AG20443 (cell line): ENCODE data around the gene LZTR1.

ENCODE experiments used
- DNase-seq: peaks from one replicate; pipeline ENCODE4 v3.0.0; 2012; ENCODE audit warnings: low spot score, mixed read lengths

The LZTR1 gene

DNA sequence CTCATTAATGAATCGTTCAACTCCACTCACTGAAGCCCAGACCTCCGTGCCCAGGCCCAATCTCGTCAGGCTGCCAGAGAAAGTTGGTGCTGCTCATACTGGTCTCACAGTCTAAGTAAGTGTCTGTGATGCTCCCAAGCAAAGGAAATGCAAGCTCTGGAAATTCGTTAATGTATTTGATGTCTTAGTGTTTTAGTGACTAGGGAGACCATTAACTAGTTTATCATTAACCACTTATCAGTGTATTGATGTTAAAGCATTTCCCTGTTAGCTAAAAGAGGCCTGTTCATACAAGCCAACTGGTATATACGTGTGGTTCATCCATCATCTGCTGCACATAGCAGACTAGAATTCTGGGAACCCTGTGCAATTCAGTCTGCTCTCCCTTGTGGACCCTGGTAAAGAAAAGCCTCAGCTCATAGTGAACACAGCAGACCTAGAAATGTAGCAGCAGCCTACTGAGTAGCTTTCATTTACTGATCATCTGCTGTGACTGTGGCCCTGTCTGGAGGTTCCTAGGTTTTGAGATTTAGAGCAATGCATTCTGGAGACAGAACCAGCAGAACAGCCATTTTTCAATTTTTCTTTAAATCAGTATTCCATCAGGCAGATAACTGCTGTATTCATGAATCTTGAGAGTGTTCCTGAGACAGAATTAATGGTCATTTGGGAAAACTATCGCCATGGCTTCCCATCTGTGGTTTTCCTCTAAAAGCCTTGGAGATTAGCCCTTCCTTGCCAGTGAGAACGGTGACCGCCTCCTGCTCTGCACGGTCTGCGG, 30.8 kb upstream of the LZTR1 start:
- no peak for DNase-seq

DNA sequence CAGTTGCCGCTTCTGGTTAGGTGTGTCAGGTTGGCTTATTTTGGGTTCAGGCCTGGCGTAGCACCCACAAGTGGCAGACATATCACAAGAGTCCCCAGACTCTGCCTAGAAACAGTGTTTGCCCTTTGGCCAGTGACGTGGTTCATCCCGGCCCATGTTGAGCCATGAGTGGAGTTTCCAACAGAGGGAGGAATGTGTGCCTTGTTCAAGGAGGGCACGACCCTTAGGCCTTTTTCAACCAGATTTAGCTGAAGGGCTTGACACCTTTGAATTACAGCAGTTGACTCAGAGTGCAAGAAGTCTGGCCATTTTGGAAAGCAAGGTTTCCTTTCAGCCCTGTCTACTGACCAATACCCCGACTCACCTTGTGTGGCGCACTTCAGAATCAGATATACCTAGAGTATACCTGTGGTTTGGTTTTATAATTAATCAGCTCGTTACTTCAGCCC, 30.1 kb upstream of the LZTR1 start:
- no peak for DNase-seq

DNA sequence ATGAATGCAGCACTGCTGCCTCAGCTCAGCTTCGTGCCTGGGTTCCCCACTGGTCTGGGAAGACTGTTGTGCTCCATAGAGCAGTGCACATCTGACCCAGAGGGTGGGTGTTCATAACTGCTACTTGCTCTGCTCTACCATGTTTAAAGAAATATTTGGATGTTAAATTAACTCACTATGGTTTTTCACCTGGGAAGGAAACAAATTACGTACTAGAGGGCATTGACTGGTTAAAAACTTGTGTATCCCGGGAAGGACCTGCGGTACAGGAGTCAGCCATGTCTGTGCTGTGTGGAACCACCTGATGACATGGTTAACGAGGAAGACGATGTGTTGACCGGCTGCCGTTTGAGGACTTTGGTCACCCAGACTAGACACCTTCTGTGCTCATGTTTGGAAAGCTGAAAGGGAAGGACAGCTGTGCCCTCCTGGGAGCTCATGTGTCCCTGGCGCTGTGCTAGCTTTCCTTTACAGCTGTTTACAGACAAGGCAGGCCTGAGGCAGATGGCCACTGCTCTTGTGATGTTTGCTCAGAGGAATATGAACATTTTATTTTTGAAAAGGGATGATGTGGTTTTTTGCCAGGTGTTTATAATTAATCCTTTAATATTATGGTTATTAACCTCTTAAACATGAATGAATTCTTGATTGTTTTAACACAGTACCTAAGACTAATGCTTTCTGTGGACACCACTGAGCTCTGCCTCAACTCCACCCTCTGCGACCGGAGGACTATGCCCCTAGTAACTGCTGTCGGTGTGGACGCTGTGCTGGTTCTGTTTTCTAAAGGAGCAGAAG, 29.4 kb upstream of the LZTR1 start:
- no peak for DNase-seq

- DNase-seq: no peak
Measured at GRCh38 chr22:20953342-20953608, 28.8 kb upstream of the LZTR1 start.

- peak; percentile 37 for DNase-seq
Measured at GRCh38 chr22:20953668-20954500, 28.2 kb upstream of the LZTR1 start.

DNA sequence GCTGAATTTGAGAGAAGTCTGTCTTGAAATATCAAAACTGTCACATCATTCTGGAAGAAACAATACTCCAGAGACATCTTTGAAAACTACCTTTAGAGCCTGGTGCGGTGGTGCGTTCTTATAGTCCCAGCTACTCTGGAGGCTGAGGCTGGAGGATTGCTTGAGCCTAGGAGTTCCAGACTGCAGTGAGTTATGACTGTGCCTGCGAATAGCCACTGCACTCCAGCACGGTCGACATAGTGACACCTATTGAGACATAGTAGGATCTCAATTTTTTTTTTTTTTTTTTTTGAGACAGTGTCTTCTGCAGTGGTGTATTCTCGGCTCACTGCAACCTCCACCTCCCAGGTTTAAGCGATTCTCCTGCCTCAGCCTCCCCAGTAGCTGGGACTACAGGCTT, 26.5 kb upstream of the LZTR1 start:
- DNase-seq: no peak

- DNase-seq: no peak
Measured at GRCh38 chr22:20956258-20957101, 25.6 kb upstream of the LZTR1 start.

DNA sequence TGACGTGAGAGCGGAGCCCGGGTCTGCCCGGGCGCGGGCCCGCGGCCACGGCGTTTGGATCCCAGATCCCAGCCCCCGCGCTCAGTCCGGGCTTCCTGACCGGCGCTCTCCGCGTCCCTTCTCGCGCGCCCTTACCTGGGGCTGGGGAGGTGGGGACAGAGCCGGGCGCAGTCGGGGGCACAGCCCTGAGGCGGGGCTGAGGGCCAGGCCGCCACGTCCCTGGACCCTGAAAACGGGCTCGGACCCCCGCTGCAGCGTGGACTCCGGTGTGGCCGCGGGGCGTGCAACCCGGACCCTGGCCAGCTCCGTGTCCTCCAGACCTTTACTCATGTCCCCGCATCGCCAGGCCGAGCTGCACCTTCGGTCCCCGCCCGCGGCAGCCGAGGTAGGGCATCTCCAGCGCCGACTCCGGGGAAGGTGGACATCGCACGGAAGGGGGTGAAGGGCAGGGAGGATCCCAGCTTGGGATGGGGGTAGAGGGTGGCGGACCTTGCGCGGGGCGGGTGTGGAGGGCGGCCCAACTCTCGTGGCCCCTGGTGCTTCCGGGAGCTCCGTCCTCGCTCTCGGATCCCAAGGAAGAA, 24.9 kb upstream of the LZTR1 start:
- DNase-seq: peak; percentile 59

DNA sequence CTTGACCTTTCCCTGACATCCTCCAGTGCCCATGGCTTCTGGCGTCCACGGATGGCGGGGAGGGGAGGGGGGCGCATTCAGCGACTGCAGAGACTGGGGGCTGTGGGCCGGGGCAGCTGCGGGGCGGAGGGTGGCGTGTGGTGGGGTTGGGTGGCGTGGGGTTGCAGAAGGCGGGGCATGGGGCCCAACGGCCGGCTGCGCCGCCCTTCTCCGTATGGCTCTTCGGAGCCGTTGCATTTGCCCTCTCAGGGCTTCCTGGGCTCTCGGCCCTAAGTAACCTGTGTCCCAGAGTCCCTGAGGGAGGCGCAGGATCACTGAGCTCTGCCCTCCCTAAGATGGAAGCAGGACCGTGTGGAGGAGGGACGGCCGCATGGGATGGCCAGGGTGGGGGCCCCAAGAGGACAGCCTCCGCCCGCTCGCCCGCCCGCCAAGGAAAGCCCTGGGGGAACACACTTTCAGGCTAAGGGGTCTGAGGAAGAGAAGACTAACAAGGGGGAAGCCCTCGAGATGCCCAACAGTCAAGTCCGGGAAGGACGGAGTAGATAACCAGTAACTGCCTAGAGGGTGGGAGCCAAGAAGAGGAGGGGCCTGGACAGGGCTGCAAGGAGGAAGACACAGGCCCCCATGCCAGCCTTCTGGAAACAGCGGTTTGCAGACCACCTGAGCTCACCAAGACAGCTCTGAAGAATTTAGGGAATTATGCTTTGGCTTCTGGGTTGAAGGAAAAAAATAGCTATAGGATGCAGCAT, 24.2 kb upstream of the LZTR1 start:
- peak; percentile 62 for DNase-seq

DNA sequence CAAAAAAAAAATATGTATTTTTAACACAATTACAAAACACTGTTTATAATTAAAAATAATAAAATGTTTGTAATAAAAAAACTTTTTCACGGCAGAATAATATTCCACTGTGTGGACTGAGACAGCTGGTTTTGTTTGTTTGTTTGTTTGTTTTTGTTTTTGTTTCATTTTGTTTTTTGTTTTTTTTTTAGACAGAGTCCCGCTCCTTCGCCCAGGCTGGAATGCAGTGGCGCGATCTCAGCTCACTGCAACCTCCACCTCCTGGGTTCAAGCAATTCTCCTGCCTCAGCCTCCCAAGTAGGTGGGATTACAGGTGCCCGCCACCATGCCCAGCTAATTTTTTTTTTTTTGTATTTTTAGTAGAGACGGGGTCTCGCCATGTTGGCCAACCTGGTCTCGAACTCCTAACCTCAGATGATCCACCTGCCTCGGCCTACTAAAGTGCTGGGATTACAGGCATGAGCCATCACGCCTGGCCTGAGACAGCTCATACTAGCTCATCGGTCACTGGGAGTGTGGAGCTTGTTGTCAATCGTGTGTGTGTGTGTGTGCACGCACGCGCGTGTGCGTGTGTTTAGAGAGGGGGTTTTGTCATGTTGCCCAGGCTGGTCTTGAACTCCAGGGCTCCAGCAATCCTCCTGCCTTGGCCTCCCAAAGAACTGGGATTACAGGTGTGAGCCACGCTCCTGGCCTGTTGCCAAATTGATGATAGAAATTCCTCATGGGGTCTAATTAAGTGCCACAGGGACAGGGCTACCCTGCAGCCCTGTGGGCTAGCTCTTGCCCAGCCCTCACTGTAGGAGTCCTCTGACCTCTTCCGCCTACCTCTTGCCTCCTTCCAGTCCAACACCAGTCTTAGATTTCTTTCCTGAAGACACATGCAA, 22.3 kb upstream of the LZTR1 start:
- DNase-seq: no peak

DNA sequence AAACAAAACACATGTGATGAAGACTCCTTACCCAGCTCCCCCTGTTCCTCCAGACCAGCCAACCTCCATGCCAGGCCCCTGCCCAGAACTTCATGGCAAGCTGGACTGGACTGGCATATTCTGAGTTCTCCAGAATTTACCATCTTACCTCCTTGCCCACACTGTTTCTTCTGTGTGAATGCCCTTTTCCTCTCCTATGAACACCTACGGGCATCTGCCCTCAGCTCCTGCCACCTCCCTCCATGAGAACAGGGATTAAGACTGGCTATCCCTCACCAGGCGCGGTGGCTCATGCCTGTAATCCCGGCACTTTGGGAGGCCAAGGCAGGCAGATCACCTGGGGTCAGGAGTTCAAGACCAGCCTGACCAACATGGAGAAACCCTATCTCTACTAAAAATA, 21.5 kb upstream of the LZTR1 start:
- DNase-seq: no peak

GRCh38 chr22:20962491-20962945, 19.6 kb upstream of the LZTR1 start:
- DNase-seq: no peak

DNA sequence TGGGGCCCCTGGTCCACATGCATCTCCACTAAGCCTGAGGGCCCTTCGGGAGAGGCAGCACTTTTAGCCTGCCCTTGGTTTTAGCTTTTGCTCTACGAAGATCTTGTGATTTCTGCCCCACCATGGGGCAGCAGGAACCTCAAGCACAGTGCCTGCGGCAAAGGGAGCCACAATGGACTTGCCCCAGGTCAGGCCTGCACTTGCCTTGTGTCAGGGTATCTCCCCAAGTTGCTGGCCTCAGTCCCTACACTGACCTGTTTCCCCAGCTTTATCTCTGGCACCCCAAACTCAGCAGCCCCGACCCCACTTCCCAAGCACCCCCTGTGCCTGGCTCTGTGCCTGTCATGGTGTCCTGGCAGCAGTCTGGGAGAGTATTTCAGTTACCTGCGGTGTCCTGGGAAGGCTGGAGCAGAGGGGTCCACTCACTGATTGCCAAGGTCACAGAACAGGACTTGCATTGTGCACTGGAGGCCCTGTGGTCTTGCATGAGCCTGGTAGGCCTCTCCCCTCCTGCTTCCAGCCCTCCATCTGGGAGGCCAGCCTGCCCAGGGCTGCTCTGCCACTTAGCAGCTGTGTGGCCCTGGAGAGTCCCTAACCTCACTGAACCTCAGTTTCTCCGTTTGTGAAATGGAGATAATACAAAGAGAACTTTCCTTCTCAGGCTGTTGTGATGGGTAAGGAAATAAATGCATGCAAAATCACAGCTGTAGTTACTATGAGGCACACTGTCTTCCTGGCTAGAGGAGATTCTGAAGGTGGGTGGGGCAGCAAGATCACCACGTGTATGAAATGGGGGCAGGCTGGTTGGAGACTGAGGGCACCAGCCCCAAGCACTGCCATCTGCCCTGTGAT, 18.7 kb upstream of the LZTR1 start:
- no peak for DNase-seq

- no peak for DNase-seq
Measured at GRCh38 chr22:20964090-20964798, 17.9 kb upstream of the LZTR1 start.

DNA sequence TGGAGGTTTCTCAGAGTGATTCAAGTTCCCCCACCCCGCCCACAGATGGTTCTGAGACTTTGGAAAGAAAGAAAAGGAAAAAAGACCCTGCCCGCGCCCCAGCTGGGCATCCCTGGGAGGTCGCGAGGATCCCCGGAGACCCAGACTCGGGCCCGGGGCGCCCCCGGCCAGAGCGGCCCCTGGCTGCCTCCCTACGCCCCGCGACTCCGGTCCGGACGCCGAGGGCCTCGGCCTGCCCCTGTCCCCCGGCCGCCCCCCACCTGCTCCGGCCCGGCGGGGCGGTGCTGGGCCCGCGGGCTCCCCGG, 17.3 kb upstream of the LZTR1 start:
- no peak for DNase-seq

GRCh38 chr22:20965104-20965887, 16.8 kb upstream of the LZTR1 start:
- peak; percentile 45 for DNase-seq
